GM23338 (cell line): ENCODE results near the gene PAN2.

Experiments
- CREB1 ChIP-seq: fragments of 250-450 bp; sonication (Bioruptor Pico); IDR thresholded peaks from 2 replicates; pipeline ENCODE4 v1.5.0; 2020; ENCODE audit warnings: low read depth, mild to moderate bottlenecking, moderate library complexity
- CTCF ChIP-seq, 2 experiments: fragments of 200-600 bp in 1 of 2; sonication (generic) in 1 of 2; conservative IDR thresholded peaks; 2 replicates each; pipeline versions ENCODE4 v1.5.1 to v1.6.1; 2016 to 2017; ENCODE audit warnings: antibody characterized with exemption in 2 of 2, low read depth in 2 of 2, mild to moderate bottlenecking in 2 of 2, moderate library complexity in 1 of 2
- EZH2 ChIP-seq: fragments of 200-600 bp; sonication (generic); IDR thresholded peaks from one replicate; pipeline ENCODE4 v1.8.0; 2017; ENCODE audit warnings: antibody characterized with exemption, mild to moderate bottlenecking, low read depth; ENCODE audit not compliant: unreplicated experiment
- EZH2phosphoT487 ChIP-seq: fragments of 200-600 bp; sonication (generic); IDR thresholded peaks from one replicate; pipeline ENCODE4 v1.8.1; 2018; ENCODE audit warnings: antibody characterized with exemption; ENCODE audit not compliant: unreplicated experiment
- JUNB ChIP-seq: IDR thresholded peaks from one replicate; pipeline ENCODE4 v1.6.1; 2016; ENCODE audit warnings: antibody characterized with exemption; ENCODE audit not compliant: unreplicated experiment
- NANOG ChIP-seq: IDR thresholded peaks from 2 replicates; pipeline ENCODE4 v1.6.1; 2016; ENCODE audit warnings: antibody characterized with exemption, borderline replicate concordance
- POLR2AphosphoS5 ChIP-seq: IDR thresholded peaks from 2 replicates; pipeline ENCODE4 v1.6.1; 2016; ENCODE audit warnings: antibody characterized with exemption, low read depth
- REST ChIP-seq: IDR thresholded peaks from one replicate; pipeline ENCODE4 v1.6.1; 2018; ENCODE audit warnings: antibody characterized with exemption; ENCODE audit not compliant: unreplicated experiment
- STAT1 ChIP-seq: IDR thresholded peaks from one replicate; pipeline ENCODE4 v1.6.1; 2016; ENCODE audit warnings: antibody characterized with exemption; ENCODE audit not compliant: unreplicated experiment
- ZNF114 ChIP-seq: fragments of 250-450 bp; sonication (Bioruptor Pico); IDR thresholded peaks from 2 replicates; pipeline ENCODE4 v1.5.0; 2020; ENCODE audit warnings: mild to moderate bottlenecking, moderate library complexity
- ZNF331 ChIP-seq: fragments of 250-450 bp; sonication (Bioruptor Pico); IDR thresholded peaks from 2 replicates; pipeline ENCODE4 v1.5.0; 2020; ENCODE audit warnings: low read depth, mild to moderate bottlenecking, moderate library complexity
- TF ChIP-seq, protein P1 (sequence below): fragments of 250-450 bp; sonication (Bioruptor Pico); IDR thresholded peaks from 2 replicates; pipeline ENCODE4 v1.5.0; 2020; ENCODE audit warnings: mild to moderate bottlenecking, moderate library complexity
- TF ChIP-seq, protein P2 (sequence below): IDR thresholded peaks from 2 replicates; pipeline ENCODE4 v1.6.1; 2016; ENCODE audit warnings: antibody characterized with exemption

DNA sequence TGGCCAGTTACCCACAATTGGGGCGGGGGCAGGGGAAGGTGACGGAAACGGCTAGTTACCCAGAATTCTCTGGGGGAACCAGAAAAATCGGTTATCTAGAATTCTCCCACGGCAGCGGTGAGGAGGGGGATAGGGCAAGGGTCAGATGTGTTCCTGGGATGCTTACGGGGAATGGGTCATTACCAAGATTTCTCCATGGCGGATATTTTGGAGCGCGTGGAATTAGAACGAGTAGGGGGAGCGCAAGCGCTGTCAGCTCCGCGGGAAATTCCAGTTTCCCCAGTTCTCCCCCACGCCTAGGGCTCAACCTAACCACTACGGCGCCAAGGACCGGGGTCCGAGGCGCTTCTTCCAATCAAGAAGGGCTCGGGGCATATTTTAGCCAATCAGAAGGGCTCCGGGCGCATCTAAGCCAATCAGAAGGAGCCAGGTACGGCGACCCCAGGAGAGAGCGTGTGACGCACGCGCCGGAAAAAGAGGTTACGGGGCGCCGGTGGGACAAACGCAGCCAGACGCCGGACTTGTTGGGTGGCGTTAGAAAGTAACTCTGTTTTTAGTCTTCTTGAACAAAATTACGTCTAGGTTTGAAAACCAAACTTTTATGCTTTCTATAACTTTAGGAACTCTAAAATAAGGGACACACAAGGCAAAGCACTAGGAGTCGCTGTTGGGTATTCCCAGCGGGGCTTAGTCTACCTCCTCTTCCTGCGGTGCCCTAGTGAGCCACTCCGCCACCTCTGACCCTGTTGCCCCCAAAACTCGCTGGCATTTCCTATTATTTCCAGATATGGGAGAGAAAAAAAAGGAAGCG, at the start of gene PAN2:
- TF ChIP-seq CTCF (conservative IDR thresholded peaks at IDR 0.05; ENCODE audit: low read depth in 2 of 2) (peak; percentile 25 to 69; a peak in 3 of 4 replicates), EZH2phosphoT487 (no peak), STAT1 (no peak), POLR2AphosphoS5 (peak; percentile 53; the same call in 1 of the 2 replicates), EZH2 (no peak), REST (no peak), NANOG (no peak), ZNF331 (CRISPR knock-in tag) (no peak), CREB1 (peak; percentile 84), JUNB (no peak), ZNF114 (no peak)
- TF ChIP-seq, protein P1, sequence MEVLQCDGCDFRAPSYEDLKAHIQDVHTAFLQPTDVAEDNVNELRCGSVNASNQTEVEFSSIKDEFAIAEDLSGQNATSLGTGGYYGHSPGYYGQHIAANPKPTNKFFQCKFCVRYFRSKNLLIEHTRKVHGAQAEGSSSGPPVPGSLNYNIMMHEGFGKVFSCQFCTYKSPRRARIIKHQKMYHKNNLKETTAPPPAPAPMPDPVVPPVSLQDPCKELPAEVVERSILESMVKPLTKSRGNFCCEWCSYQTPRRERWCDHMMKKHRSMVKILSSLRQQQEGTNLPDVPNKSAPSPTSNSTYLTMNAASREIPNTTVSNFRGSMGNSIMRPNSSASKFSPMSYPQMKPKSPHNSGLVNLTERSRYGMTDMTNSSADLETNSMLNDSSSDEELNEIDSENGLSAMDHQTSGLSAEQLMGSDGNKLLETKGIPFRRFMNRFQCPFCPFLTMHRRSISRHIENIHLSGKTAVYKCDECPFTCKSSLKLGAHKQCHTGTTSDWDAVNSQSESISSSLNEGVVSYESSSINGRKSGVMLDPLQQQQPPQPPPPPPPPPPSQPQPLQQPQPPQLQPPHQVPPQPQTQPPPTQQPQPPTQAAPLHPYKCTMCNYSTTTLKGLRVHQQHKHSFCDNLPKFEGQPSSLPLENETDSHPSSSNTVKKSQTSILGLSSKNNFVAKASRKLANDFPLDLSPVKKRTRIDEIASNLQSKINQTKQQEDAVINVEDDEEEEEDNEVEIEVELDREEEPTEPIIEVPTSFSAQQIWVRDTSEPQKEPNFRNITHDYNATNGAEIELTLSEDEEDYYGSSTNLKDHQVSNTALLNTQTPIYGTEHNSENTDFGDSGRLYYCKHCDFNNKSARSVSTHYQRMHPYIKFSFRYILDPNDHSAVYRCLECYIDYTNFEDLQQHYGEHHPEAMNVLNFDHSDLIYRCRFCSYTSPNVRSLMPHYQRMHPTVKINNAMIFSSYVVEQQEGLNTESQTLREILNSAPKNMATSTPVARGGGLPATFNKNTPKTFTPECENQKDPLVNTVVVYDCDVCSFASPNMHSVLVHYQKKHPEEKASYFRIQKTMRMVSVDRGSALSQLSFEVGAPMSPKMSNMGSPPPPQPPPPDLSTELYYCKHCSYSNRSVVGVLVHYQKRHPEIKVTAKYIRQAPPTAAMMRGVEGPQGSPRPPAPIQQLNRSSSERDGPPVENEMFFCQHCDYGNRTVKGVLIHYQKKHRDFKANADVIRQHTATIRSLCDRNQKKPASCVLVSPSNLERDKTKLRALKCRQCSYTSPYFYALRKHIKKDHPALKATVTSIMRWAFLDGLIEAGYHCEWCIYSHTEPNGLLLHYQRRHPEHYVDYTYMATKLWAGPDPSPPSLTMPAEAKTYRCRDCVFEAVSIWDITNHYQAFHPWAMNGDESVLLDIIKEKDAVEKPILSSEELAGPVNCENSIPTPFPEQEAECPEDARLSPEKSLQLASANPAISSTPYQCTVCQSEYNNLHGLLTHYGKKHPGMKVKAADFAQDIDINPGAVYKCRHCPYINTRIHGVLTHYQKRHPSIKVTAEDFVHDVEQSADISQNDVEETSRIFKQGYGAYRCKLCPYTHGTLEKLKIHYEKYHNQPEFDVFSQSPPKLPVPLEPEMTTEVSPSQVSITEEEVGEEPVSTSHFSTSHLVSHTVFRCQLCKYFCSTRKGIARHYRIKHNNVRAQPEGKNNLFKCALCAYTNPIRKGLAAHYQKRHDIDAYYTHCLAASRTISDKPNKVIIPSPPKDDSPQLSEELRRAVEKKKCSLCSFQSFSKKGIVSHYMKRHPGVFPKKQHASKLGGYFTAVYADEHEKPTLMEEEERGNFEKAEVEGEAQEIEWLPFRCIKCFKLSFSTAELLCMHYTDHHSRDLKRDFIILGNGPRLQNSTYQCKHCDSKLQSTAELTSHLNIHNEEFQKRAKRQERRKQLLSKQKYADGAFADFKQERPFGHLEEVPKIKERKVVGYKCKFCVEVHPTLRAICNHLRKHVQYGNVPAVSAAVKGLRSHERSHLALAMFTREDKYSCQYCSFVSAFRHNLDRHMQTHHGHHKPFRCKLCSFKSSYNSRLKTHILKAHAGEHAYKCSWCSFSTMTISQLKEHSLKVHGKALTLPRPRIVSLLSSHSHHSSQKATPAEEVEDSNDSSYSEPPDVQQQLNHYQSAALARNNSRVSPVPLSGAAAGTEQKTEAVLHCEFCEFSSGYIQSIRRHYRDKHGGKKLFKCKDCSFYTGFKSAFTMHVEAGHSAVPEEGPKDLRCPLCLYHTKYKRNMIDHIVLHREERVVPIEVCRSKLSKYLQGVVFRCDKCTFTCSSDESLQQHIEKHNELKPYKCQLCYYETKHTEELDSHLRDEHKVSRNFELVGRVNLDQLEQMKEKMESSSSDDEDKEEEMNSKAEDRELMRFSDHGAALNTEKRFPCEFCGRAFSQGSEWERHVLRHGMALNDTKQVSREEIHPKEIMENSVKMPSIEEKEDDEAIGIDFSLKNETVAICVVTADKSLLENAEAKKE (CRISPR knock-in tag) = no peak
- TF ChIP-seq, protein P2, sequence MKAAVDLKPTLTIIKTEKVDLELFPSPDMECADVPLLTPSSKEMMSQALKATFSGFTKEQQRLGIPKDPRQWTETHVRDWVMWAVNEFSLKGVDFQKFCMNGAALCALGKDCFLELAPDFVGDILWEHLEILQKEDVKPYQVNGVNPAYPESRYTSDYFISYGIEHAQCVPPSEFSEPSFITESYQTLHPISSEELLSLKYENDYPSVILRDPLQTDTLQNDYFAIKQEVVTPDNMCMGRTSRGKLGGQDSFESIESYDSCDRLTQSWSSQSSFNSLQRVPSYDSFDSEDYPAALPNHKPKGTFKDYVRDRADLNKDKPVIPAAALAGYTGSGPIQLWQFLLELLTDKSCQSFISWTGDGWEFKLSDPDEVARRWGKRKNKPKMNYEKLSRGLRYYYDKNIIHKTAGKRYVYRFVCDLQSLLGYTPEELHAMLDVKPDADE = no peak
